ENCODE results near the gene BBIP1. TPM values are rescaled to one million over a fixed set of nuclear protein-coding genes. Genes with fewer than 3 reads are reported as not detected.
A peak's percentile ranks its signal among the peaks of the same experiment; 100 is the strongest.

The BBIP1 gene
- total RNA-seq, 1 donor from 2014 or later, result 20.6 TPM

DNA sequence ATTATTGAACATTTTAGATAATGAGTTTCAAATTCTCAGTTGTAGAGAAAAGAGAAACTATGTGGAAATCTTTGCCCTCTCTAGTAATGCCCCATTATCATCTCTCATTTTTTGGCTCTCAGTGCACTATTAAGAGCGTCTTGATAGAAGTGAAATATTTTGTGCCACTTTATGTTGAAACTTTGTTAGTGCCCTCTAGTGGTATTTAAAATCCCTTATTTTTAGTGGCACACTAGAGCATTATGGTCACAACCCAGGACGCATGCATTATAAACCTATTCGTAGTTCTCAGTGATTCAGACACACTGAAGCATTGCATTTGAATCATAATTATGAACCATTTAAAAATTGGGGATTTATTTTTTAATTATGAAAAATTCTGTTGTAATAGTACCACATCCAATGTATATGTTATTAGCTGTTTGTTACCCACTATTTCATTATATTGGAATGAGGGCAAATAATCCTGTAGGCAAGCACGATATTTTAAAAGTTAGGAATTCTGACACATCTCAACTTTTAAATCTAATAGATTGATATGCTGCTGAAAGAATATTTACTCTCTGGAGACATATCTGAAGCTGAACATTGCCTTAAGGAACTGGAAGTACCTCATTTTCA, 25.3 kb downstream of the BBIP1 start:
- ATAC-seq (peak; percentile 81), DNase-seq (no peak)
- intact Hi-C loops (cut with micrococcal nuclease), result loop anchor here (5.0 to 10.0 kb wide), 2 partner anchors 89 to 146 kb away; no protein-coding TSS in a partner anchor

DNA sequence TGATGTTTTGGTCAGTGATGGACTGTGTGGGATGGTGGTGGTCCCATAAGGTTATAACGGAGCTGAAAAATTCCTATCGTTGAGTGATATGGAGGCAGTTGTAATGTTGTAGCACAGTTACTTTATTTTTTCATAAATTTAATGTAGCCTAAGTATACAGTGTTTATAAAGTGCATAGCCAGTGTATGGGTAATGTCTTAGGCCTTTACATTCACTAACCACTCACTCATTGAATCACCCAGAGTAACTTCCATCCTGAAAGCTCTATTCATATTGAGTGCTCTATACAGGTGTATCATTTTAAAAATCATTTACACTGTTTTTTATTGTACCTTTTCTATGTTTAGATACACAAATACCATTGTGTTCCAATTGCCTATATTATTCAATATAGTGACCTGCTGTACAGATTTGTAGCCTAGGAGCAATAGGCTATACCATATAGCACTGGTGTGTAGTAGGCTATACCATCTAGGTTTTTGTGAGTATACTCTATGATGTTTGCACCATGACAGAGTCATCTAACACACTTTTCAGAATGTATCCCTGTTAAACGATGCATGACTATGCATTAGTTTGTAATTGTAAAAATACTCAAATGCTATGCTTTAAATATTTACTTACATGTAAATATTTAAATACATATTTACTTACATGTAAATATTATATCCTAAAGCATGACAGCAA, 26.2 kb downstream of the BBIP1 start:
- ATAC-seq (no peak), DNase-seq (no peak)
- intact Hi-C loops (cut with micrococcal nuclease), result loop anchor here (5.0 to 10.0 kb wide), 2 partner anchors 88 to 145 kb away; no protein-coding TSS in a partner anchor

DNA sequence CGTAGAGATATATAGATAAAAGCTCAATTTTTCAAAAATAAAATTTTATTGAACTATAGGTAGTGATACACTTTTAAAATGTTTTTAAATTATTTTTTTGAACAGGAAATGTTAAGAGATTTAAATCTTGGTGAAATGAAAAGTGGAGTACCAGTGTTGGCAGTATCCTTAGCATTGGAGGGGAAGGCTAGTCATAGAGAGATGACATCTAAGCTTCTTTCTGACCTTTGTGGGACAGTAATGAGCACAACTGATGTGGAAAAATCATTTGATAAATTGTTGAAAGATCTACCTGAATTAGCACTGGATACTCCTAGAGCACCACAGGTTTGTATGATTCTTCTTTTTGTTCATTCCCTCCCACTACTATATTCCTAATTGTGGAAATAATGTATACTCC, 31.4 kb downstream of the BBIP1 start:
- ATAC-seq, result no peak
- intact Hi-C loops (cut with micrococcal nuclease), result loop anchor here (10.0 kb wide), 1 partner anchor 283 kb away; no protein-coding TSS in a partner anchor

DNA sequence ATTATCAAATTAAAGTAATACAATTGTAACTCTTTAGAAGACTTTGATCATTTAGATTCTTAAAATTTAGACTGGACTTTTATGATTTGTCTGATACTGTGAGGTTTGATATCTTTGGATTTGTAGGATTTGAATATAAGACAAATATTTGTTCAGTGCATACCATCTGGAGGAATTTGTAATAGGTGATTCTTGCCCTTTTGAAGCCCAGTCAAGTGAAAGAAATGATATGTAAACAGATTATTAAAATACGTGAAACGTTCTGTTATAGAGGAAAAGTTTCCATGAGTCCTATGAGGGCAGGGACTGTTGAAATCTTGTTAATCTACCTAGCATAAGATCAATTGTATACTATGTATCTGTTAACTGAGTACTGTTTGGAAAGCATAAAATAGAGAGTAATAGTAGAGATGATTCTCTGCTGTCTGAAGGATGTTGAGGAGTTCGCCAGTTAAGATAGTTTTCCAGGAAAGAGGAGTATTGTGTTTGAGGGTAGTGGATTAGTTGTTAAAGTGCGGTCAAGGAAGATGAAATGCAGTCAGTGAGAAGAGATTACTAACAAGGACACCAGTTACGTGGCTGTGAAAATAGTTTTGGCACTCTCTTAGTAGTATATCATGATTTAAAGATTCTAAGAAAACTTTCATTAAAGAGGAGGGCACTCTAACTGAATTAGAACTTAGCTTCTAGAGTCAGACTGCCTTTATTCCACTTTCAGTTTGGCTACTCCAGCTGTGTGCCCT, 32.9 kb downstream of the BBIP1 start:
- intact Hi-C loops (cut with micrococcal nuclease), result loop anchor here (10.0 kb wide), 1 partner anchor 281 kb away; no protein-coding TSS in a partner anchor
- no peak for DNase-seq
- ATAC-seq, result no peak

More for the DNA sequence above, 31.4 kb downstream of the BBIP1 start:
- no peak for DNase-seq

DNA sequence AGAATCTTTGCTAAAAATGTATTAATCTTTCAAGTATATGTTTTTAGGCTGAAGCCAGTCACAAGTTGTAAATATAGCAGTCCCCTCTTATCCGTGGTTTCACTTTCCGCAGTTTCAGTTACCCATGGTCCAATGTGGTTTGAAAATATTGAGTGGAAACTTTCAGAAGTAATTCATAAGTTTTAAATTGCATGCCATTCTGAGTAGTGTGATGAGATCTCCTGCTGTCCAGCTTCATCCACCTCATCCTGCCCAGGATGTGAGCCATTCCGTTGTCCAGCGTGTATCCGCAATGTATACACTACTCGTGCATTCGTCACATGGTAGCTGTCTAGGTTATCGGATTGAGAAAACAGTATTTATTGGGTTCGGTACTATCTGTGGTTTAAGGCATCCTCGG, 35.1 kb downstream of the BBIP1 start:
- DNase-seq, result no peak
- intact Hi-C loops (cut with micrococcal nuclease), result loop anchor here (10.0 kb wide), 1 partner anchor 279 kb away; no protein-coding TSS in a partner anchor
- ATAC-seq, result no peak

DNA sequence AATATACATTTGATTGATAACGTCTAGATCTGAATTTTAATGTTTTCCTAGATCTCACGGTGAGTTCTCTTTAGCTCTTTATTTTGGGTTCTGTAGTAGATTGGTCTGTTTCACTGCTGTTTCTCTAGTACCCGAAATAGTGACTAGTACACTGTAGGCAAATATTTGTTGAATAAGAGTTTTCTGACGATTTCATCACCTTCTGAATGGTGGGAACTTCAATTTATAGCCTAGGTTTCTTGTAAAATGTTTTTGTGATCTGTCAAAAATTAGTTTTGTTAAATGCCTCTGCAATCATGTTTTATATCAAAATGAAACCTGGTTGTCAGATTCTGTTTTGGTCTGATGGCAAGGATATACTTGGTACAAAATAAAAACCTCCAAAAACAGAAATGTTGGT, 37.1 kb downstream of the BBIP1 start:
- intact Hi-C loops (cut with micrococcal nuclease), result loop anchor here (10.0 kb wide), 1 partner anchor 277 kb away; no protein-coding TSS in a partner anchor

DNA sequence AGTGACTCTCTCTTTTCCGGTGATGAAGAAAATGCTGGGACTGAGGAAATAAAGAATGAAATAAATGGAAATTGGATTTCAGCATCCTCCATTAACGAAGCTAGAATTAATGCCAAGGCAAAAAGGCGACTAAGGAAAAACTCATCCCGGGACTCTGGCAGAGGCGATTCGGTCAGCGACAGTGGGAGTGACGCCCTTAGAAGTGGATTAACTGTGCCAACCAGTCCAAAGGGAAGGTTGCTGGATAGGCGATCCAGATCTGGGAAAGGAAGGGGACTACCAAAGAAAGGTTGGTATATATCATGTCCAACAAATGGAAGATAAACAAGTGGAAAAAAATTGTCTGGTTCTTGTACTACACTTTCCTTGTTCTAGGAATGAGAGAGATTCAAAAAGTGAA, 37.7 kb downstream of the BBIP1 start:
- no peak for DNase-seq
- ATAC-seq, result peak; percentile 72
- intact Hi-C loops (cut with micrococcal nuclease), result loop anchor here (10.0 kb wide), 1 partner anchor 276 kb away; no protein-coding TSS in a partner anchor

More for the DNA sequence above, 37.1 kb downstream of the BBIP1 start:
- DNase-seq (no peak), ATAC-seq (no peak)

DNA sequence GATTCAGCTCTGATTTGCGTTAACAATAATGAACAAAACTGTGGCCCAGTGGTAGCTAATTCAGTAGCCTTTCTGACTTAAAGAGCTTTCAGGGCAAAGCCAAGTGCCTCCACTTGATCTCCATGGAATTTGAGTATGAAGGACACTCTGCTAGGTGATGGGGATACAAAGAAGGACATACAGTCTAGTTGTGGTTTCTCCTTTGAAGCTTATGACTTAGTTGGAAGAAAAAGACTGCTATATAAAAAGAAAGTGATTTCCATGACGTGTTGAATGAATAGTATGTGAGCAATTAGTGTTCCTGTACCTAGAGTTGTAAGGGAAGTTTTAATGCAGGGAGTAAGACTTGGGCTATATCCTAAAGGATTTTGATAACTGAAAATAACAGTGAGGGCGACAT, 39.0 kb downstream of the BBIP1 start:
- intact Hi-C loops (cut with micrococcal nuclease), result loop anchor here (10.0 kb wide), 1 partner anchor 275 kb away; no protein-coding TSS in a partner anchor
- DNase-seq (no peak), ATAC-seq (peak; percentile 90)

DNA sequence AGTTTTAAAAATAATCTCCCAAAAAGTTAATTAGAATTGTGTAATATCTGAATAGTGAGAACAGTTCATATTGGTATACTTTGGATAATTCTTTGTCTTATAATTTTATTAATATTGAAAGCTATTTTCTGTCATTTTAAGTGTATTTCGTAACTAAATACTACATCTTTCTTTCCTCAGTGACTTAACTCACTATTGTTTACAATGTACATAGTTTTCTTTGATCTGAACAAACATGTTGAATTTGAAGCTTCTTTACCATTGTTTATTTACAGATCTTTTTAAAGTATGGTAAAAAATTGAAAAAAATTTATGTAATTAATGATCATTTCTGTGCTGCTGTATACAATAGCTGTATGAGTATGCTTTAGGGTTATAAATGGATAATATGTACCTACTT, 42.2 kb downstream of the BBIP1 start:
- intact Hi-C loops (cut with micrococcal nuclease), result no loop called here
- DNase-seq, result no peak

DNA sequence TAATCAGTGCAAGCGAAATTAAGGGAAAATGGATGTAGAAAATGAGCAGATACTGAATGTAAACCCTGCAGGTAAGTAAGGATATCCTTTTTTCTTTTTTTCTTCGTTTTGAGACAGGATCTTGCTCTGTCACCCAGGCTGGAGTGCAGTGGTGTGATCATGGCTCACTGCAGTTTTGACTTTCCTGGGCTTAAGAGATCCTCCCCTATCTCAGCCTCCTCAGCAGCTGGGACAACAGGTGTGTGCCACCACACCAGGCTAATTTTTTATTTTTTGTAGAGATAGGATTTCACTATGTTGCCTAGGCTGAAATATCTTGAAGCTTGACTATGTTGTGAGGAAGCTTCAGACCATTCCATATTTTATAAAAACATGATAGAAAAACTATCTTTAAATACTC, 43.0 kb downstream of the BBIP1 start:
- no peak for ATAC-seq
- no peak for DNase-seq
- intact Hi-C loops (cut with micrococcal nuclease), result no loop called here

More for the DNA sequence above, 42.2 kb downstream of the BBIP1 start:
- ATAC-seq, result no peak

DNA sequence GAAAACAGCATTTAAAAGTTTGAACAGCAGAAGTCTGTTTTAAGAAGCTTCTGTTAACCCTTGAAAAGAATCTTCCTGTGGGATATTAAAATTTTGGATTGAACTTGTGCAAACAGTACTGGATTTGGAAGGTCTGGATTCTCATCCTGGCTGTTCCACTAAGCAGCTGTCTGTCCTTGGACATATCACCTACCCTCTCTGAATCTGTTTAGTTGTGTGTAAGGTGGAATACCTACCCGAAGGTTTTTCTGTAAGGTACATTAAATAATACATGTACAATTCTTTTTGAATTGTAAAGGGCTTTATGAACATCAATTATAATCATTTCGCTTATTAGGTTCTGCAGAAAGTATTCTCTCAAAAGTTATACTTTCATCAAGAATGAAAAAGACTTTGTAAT, 45.0 kb downstream of the BBIP1 start:
- DNase-seq (no peak), ATAC-seq (no peak)
- intact Hi-C loops (cut with micrococcal nuclease), result no loop called here

DNA sequence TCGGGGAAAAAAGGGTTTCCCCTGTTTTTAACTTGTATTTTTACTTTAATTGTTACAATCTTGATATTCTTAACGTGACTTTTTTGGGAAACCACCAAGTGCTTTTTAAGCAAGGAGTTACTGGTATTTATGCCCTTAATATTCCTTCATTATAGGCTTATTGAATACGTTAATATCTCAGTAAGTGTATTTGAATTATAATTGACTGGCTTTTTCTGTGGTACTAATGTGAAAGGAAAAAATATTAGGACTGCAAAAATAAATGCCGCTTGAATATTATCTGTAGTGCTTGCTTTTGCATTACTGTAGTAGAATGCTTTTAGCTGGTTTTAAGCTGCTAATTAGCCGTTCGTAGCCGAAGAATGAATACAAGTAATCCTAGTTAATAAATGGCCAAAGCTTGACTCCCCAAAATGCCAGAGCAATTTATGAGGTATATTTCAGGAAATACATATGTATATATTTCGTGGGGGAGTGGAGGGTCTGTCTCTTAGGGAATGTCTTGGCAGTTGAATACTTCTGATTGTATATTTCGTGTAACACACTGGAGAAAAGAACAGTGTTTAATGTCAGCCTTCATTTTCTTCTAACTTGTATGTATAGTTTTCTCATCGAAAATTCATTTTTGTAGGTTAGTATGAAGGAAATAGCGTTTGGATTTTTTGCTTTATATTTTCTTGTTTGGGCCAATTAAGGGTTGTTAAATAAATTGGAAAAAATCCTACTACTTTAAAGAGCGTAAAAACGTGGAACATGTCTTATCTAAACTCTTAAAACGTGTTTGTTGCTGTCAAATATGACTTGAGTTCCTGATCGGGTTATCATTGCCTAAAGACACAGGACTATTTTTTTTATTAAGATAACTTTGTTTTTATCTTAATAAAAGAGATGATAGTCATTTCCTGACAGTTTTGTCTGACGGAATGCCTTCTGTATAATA, 45.7 kb downstream of the BBIP1 start:
- intact Hi-C loops (cut with micrococcal nuclease), result no loop called here
- DNase-seq, result no peak
- no peak for ATAC-seq

DNA sequence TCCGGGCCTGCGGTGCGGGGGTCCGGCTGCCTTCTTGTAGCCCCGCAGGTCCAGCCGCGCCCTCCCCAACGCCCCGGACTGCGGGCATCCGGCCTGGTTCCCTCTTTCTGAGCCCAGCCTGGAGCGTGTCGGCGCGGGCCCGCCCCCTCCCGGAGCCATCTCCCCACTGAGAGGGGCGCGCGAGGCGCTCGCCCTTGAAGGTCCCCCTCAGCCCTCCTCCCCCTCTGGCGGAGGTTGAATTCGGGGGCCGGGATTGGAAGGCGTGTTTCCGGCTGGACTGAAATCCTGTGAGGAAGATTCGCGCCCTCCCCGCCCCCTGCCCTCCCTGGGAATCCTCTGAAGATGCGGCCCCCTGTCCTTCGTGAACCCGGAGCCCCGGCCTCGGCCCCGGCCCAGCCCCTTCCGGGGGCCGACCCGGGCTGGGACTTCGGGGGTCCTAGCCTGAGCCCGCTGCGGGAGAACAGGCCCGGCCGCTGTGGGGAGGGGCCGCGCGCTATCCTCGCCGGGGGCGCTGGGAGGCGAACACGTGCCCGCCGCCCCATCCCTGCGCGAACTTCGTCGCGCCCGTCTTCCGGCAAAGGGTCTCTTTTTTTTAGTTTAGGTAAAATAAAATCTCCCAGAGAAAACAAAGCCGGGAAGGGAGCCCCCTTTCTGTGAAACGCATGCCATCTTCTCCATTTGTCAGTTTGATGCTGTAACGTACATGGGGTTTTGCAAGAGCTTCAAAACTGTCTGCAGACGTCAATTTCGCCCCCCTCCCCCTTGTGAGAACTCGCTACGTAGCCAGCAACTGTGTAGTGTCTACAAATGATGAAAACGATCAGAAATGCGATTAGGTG, 46.6 kb downstream of the BBIP1 start:
- intact Hi-C loops (cut with micrococcal nuclease), result no loop called here
- DNase-seq (peak; percentile 82), ATAC-seq (peak; percentile 78)

DNA sequence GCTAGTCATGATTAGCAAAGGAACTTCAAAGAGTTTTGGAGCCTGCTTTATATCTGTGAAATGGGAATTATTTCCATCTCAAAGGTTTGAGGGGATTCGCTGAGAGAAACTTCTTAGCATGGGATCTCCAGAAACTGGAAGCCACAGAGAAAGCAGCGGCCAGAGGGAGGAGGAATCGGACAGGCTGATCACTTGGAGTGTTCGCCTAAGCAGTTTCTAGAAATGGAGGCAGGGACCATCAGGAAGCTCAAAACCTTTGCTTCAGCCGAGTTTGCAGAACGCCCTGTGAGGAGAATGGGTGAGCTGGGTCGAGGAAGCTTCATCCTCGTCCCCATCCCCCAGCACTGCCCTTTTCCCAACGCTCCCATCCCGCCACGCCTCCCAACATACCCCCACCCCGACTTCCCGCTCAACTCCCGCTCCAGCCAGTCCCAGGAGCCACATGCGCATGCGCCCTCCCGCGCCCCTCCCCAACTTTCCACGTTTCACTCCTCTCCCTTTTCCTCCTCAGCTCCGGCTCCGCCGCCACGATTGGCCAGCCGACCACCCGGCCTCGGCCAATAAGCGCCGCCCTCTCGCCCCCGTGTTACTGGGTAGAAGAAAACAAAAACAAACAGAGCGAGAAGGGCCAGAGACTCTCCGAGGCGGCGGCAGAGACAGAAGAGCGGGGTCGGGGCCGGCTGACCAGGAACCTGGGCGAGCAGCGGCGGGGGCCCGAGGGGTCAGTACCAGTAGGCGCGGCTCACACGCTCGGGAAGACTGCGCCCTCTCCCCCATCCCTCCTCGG, 47.5 kb downstream of the BBIP1 start, which contains the start of gene PDCD4:
PDCD4 (plus strand) TSS at position 631 of the 787 bp plus-strand sequence. CDS start 4,100 bp downstream, outside the sequence.
- intact Hi-C loops (cut with micrococcal nuclease), result no loop called here
- ATAC-seq (peak; percentile 96), DNase-seq (peak; percentile 100)

DNA sequence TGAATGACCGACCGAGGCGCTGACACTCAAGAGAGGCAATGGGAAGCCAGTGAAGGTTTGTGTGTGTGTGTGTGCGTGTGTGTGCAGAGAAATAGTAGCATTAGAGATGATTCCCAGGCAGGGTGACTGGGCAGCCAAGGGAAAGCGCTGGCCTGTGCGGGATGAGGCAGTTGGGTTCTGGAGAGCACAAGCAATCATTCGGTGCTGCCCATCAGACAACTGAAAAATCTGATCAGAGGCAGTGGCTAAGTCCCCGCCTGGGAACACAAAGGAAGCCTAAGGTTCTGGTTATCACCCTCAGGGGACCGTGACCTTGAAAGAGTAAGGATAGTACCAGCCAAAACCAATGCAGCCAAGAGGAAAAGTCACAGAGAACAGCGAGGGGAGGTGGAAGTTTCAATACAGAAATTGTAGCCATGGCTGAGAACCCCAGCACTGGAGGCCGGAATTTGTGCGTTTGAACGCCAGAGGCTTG, 48.1 kb downstream of the BBIP1 start:
- DNase-seq (no peak), ATAC-seq (no peak)
- intact Hi-C loops (cut with micrococcal nuclease), result no loop called here

DNA sequence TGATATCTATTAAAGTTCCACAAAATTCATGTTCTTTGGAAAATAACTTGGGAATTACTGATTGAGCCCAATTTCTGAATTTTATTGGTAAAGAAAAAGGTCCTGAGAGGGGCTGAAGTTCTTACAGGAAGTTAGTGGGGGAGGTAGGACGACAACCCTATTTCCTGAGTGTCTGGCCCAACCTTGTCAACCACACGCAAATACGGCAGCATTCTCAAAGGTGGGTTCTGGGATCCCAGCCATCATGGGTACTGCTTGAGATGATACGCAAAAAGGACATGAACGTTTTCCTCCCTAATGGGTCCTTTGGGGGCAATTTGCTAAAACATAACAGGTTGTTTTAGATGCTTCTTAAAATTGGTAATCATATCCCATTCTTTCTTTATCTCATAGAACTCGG, 50.0 kb downstream of the BBIP1 start:
- ATAC-seq (no peak), DNase-seq (no peak)
- intact Hi-C loops (cut with micrococcal nuclease), result no loop called here

Data from left ventricle myocardium superior (tissue), 1 donor.